ENCODE results near the gene WBP2. TPM values are rescaled to one million over a fixed set of nuclear protein-coding genes. Genes with fewer than 3 reads are reported as not detected.
"Not testable (repeated sequence)": the region's sequence is repeated elsewhere in the genome, so short reads cannot be mapped to it uniquely, and the experiment has no call there.

Gene WBP2
- total RNA-seq, 2 donors from 2014 or later: 88.9 to 125 TPM

GRCh38 chr17:75864448-75864871, 9.3 kb upstream of the WBP2 start:
- peak overlapping the region in 1 of 2 donors; percentile 27 for H3K27ac ChIP-seq
- H3K36me3 ChIP-seq: no peaks in the 10 kb centered on the region
- WGBS: 14% methylated on average over 8 of the region's 8 CpGs
- no peaks in the 10 kb centered on the region for H3K27me3 ChIP-seq (replicated peaks; ENCODE audit: insufficient read depth)
- no peak for DNase-seq (ENCODE audit: low spot score)
- intact Hi-C loops (cut with DNase I): no loop called here
- H3K4me1 ChIP-seq (replicated peaks): no peaks in the 10 kb centered on the region
- H3K4me3 ChIP-seq: no peak overlapping the region
- H3K9me3 ChIP-seq: no peaks in the 10 kb centered on the region
- no peak for TF ChIP-seq POLR2A (IDR thresholded peaks at IDR 0.05)
- TF ChIP-seq CTCF (IDR thresholded peaks at IDR 0.05): no peak
- TF ChIP-seq POLR2AphosphoS5 (IDR thresholded peaks at IDR 0.05): peak; percentile 32

DNA sequence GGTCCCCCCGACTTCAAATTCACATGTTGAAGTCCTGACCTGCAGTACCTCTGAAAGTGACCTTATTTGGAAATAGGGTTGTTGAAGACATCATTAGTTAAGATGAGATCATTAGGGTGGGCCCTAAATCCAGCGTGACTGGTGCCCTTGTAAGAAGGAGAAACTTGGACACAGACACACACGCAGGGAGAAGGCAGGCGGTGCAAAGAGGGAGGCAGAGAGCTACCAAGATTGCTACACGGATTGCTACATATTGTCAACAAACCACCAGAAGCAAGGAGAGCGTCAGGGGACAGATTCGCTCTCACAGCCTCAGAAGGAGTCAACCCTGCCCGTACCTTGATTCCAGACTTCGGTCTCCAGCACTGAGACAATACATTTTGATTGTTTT, 6.8 kb upstream of the WBP2 start:
- no peak for DNase-seq (ENCODE audit: low spot score)
- no peak overlapping the region for H3K27ac ChIP-seq
- no peaks in the 10 kb centered on the region for H3K36me3 ChIP-seq
- WGBS: 79% methylated on average over 9 of the region's 9 CpGs
- no peaks in the 10 kb centered on the region for H3K4me1 ChIP-seq (replicated peaks)
- TF ChIP-seq CTCF (IDR thresholded peaks at IDR 0.05) (no peak), POLR2AphosphoS5 (IDR thresholded peaks at IDR 0.05) (no peak), POLR2A (IDR thresholded peaks at IDR 0.05) (no peak)
- no peak overlapping the region for H3K4me3 ChIP-seq
- H3K27me3 ChIP-seq (replicated peaks; ENCODE audit: insufficient read depth): no peaks in the 10 kb centered on the region
- intact Hi-C loops (cut with DNase I): no loop called here
- no peaks in the 10 kb centered on the region for H3K9me3 ChIP-seq

GRCh38 chr17:75859358-75859757, 4.2 kb upstream of the WBP2 start:
- H3K27me3 ChIP-seq (replicated peaks; ENCODE audit: insufficient read depth); H3K36me3 ChIP-seq; H3K4me1 ChIP-seq (replicated peaks); intact Hi-C loops (cut with DNase I); H3K4me3 ChIP-seq; H3K9me3 ChIP-seq; DNase-seq (ENCODE audit: low spot score): not testable (repeated sequence)
- H3K27ac ChIP-seq: peak overlapping the region in 1 of 2 donors; percentile 20
- 90% methylated on average over 10 of the region's 10 CpGs for WGBS

DNA sequence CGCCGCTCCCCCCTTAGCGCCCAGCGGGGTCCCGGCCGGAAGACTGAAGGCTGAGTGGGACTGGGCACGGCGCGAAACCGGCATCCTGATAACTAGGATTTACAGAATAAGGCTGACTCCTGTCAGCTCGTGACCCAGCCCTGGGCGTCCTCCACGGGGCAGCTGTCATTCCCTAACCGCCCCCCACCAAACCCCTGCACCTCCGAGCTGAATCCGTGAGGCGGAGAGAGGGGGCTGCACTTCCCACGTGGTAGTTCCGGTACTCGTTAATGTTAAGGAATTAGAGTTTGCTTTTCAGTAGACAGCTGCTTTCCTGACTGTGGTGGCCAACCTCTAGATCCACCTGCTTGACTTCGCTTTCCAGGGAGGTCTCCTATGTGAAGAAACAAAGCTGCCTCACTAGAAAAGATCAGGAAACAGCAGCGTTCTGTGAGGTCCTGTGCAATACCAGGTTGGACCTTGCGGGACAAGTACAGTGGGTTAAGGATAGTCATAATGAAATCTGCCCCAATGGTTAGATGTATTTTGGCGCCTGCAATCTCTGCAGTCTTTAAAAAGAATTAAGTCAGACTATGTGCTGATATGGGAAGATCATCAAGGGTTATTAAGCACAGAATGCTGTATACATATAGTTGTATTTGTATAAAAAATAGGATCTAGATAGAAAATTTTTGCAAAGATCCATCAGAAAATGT, 1.1 kb upstream of the WBP2 start:
- WGBS: 2% methylated on average over 24 of the region's 24 CpGs
- H3K4me3 ChIP-seq: peak overlapping the region; percentile 72 to 89
- H3K27me3 ChIP-seq (replicated peaks; ENCODE audit: insufficient read depth): no peaks in the 10 kb centered on the region
- intact Hi-C loops (cut with DNase I): loop anchor here (2.0 kb wide), 1 partner anchor 41 kb away; the partner anchor contains the start of gene TRIM65
- H3K36me3 ChIP-seq: peaks cover 0 to under 1% of the 10 kb centered on the region in 2 donors
- TF ChIP-seq POLR2AphosphoS5 (IDR thresholded peaks at IDR 0.05): no peak
- TF ChIP-seq CTCF (IDR thresholded peaks at IDR 0.05): no peak
- TF ChIP-seq POLR2A (IDR thresholded peaks at IDR 0.05): no peak
- no peaks in the 10 kb centered on the region for H3K9me3 ChIP-seq
- no peak for DNase-seq (ENCODE audit: low spot score)
- peak overlapping the region; percentile 98 for H3K27ac ChIP-seq
- peaks cover 8% of the 10 kb centered on the region for H3K4me1 ChIP-seq (replicated peaks)

DNA sequence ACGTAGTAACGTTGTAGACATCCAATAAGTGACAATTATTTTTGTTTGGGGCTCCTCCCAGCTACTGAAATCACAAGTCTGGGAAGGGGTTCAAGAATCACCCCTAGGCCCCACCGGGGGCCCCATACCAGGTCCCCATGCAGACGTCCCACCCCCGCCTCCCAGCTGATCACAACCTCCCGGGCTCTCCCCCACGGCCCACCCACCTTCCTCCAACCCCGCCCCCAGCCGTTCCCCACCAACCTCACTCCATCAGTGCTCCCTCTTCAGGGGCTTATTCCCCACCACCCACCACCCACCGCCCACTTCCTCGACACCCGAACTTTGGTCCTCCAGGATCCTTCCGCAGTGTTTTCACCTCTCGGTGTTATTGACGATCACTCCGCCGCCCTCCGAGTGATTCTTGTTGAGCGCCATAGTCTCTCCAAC, 240 bp downstream of the WBP2 start:
- intact Hi-C loops (cut with DNase I): loop anchor here (2.0 kb wide), 2 partner anchors 18 to 70 kb away; partner anchors contain the start of gene UNK
- DNase-seq (ENCODE audit: low spot score): no peak

More for the DNA sequence above, 240 bp downstream of the WBP2 start:
- no peak for TF ChIP-seq CTCF (IDR thresholded peaks at IDR 0.05)
- TF ChIP-seq POLR2A (IDR thresholded peaks at IDR 0.05): peak; percentile 34
- WGBS: 0% methylated on average over 16 of the region's 19 CpGs
- no peaks in the 10 kb centered on the region for H3K27me3 ChIP-seq (replicated peaks; ENCODE audit: insufficient read depth)
- H3K4me1 ChIP-seq (replicated peaks): peaks cover 8% of the 10 kb centered on the region
- peaks cover 10 to 11% of the 10 kb centered on the region in 2 donors for H3K36me3 ChIP-seq
- H3K9me3 ChIP-seq: no peaks in the 10 kb centered on the region
- H3K27ac ChIP-seq: peak overlapping the region; percentile 98
- H3K4me3 ChIP-seq: peak overlapping the region; percentile 72 to 89

Measured in prostate gland (tissue), 2 donors.